Stimulated activated CD4-positive, alpha-beta T cell treated with anti-CD3 and anti-CD28 coated beads, Interleukin-15, amount 100 ng/mL, for 24 hours (primary cell): ENCODE results near the gene ZNF784.
"Not testable (repeated sequence)": the region's sequence is repeated elsewhere in the genome, so short reads cannot be mapped to it uniquely, and the experiment has no call there.

ENCODE experiments used
- DNase-seq: peaks from one replicate; pipeline ENCODE4 v3.0.0-alpha.2; 2020

ZNF784 gene

GRCh38 chr19:55580628-55581144 is 43.7 kb downstream of the ZNF784 start, which contains the start of gene ZNF579:
Gene ZNF579, minus strand, starts transcription at chr19:55580848. Its CDS starts 1,209 bp downstream, at chr19:55579639.
- DNase-seq: peak; percentile 90

- DNase-seq: peak; percentile 21
Measured at GRCh38 chr19:55579766-55580621, 44.4 kb downstream of the ZNF784 start.

- DNase-seq: no peak
Measured at GRCh38 chr19:55578761-55579747, 45.3 kb downstream of the ZNF784 start.

GRCh38 chr19:55578031-55578760 is 46.2 kb downstream of the ZNF784 start:
- DNase-seq: no peak

GRCh38 chr19:55576746-55577145 is 47.6 kb downstream of the ZNF784 start:
- DNase-seq: no peak

- not testable (repeated sequence) for DNase-seq
Measured at GRCh38 chr19:55573929-55574328, 50.4 kb downstream of the ZNF784 start.
